HL-60 (cell line): ENCODE results near the gene IQSEC1.
A peak's percentile ranks its signal among the peaks of the same experiment; 100 is the strongest.

ENCODE experiments used
- DNase-seq, 2 experiments: peaks; one replicate each; pipeline ENCODE4 v3.0.0-alpha.2; 2010 to 2020; ENCODE audit warnings: low read depth in 1 of 2, low spot score in 1 of 2
- H3K27ac ChIP-seq: fragments of 250-450 bp; sonication (Bioruptor Pico); replicated peaks from 2 replicates; pipeline ENCODE4 v1.5.1; 2020; ENCODE audit warnings: mild to moderate bottlenecking, moderate library complexity
- H3K27me3 ChIP-seq: fragments of 250-450 bp; sonication (Bioruptor Pico); 2 replicates; pipeline ENCODE4 v1.5.1; 2021; ENCODE audit warnings: mild to moderate bottlenecking, moderate library complexity; ENCODE audit not compliant: insufficient read depth, poor library complexity, severe bottlenecking
- H3K4me3 ChIP-seq: replicated peaks from 2 replicates; pipeline ENCODE4 v1.5.1; 2011; ENCODE audit warnings: mild to moderate bottlenecking, control low read depth, low read length; ENCODE audit not compliant: insufficient read depth
- CTCF ChIP-seq: IDR thresholded peaks from one replicate; pipeline ENCODE4 v1.5.1; 2011; ENCODE audit warnings: low read length, control low read depth, inconsistent platforms; ENCODE audit not compliant: insufficient read depth
- GABPA ChIP-seq: IDR thresholded peaks from 2 replicates; pipeline ENCODE4 v1.6.1; 2012; ENCODE audit warnings: low read depth
- POLR2AphosphoS5 ChIP-seq: IDR thresholded peaks from 2 replicates; pipeline ENCODE4 v1.6.1; 2012; ENCODE audit warnings: low read depth
- REST ChIP-seq: IDR thresholded peaks from 2 replicates; pipeline ENCODE4 v1.6.1; 2012; ENCODE audit warnings: low read depth; ENCODE audit not compliant: insufficient replicate concordance
- SPI1 ChIP-seq: IDR thresholded peaks from 2 replicates; pipeline ENCODE4 v1.6.1; 2012; ENCODE audit warnings: low read depth, mild to moderate bottlenecking, borderline replicate concordance

The IQSEC1 gene

DNA sequence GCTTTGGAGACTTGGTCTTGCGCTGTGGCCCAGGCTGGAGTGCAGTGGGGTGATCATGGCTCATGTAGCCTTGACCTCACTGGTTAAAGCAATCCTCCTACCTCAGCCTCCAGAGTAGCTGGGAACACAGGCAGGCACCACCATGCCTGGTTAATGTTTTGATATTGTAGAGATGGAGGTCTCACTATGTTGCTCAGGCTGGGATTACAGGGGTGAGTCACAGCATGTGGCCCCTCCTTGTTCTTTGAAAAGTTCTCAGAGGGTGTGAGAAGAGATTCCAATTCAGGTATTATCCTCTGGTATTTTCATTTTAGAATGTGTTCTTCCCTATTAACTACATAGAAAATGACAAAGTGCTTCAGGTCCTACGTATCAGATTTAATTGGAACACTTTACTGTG lies 180.0 kb downstream of the IQSEC1 start:
- no peak for DNase-seq
- Histone ChIP-seq H3K4me3 (no peak overlapping the region), H3K27ac (no peak overlapping the region), H3K27me3 (peaks cover 16% of the 10 kb centered on the region)
- TF ChIP-seq REST: no peak
- TF ChIP-seq CTCF: no peak
- no peak for TF ChIP-seq SPI1
- no peak for TF ChIP-seq GABPA
- TF ChIP-seq POLR2AphosphoS5: no peak

DNA sequence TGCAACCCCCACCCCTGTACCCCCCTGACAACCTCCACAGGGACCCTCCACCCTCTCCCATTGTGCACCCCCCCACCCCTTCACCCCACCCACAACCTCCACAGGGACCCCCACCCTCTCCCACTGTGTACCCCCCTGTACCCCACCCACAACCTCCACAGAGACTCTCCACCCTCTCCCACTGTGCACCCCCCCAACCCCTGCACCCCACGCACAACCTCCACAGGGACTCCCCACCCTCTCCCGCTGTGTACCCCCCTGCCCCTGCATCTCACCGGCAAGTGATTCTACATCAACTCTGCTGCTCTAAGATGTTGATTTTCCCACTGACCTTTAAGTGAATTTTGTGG lies 180.4 kb downstream of the IQSEC1 start:
- H3K27ac ChIP-seq: no peak overlapping the region
- no peak for DNase-seq
- no peak for TF ChIP-seq SPI1
- no peak for TF ChIP-seq POLR2AphosphoS5
- TF ChIP-seq GABPA: no peak
- TF ChIP-seq REST: no peak
- no peak for TF ChIP-seq CTCF
- H3K27me3 ChIP-seq: peaks cover 16% of the 10 kb centered on the region
- no peak overlapping the region for H3K4me3 ChIP-seq

DNA sequence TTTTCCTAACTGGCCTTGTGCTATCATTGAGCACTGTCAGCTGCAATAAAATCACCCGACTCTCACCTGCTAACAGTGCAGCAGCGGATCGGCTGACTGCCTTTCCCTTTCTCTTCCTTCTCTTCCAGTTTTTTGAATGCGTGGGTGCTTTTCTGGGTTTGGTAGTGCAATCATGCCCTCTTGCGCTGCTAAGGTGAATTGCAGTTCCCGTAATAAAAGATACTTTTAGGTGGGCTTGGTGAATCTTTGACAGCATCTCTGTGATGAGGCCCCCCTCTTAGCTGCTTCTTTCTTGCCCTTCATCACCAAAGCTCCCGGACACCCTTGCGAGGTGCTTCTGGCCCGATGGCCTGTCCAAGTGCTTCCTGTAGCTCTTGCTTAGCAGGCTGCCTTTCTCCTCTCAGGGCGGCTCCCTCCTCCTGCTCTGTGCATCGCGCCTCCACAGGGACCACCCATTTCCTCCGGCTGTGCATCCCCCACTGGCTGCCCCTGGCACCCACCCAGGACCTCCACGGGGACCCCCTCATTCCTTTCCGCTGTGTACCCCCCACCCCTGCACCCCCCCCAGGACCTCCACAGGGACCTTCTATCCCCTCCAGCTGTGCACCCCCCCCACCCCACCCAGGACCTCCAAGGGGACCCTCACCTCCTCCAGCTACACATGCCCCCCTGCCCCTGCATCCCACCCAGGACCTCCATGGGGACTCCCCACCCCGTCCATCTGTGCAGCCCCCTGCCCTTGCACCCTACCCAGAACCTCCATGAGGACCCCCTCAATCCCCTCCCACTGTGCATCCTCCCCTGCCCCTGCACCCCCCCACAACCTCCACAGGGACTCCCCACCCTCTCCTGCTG lies 181.0 kb downstream of the IQSEC1 start:
- DNase-seq: peak in 1 of 2 experiments; percentile 26
- H3K27me3 ChIP-seq: peaks cover 17% of the 10 kb centered on the region
- H3K27ac ChIP-seq: no peak overlapping the region
- TF ChIP-seq CTCF (peak; percentile 86), POLR2AphosphoS5 (no peak)
- H3K4me3 ChIP-seq: no peak overlapping the region
